Sigmoid colon (tissue), 7 donors: ENCODE data around the gene PCSK9. TPM values are rescaled to one million over a fixed set of nuclear protein-coding genes. Genes with fewer than 3 reads are reported as not detected.

Source experiments
- DNase-seq: peaks from one replicate; pipeline ENCODE4 v3.0.0-alpha.2; 2019
- H3K27ac ChIP-seq, 4 donors: fragments of 200-600 bp; sonication (generic); one replicate each; pipeline ENCODE4 v1.5.1; 2016 to 2019; ENCODE audit warnings: mild to moderate bottlenecking in 1 of 4
- H3K27me3 ChIP-seq, 3 donors: fragments of 200-600 bp; sonication (generic); one replicate each; pipeline ENCODE4 v1.5.1; 2019; ENCODE audit warnings: mild to moderate bottlenecking in 1 of 3
- H3K36me3 ChIP-seq, 4 donors: fragments of 200-600 bp; sonication (generic); one replicate each; pipeline ENCODE4 v1.5.1; 2016 to 2019
- H3K4me1 ChIP-seq, 4 donors: fragments of 200-600 bp; sonication (generic); one replicate each; pipeline ENCODE4 v1.5.1; 2017 to 2019
- H3K4me3 ChIP-seq, 4 donors: fragments of 200-600 bp; sonication (generic); one replicate each; pipeline ENCODE4 v1.5.1; 2017 to 2019; ENCODE audit warnings: mild to moderate bottlenecking in 2 of 4, moderate library complexity in 1 of 4
- H3K9me3 ChIP-seq, 4 donors: fragments of 200-600 bp in 3 of 4; sonication (generic) in 3 of 4; one replicate each; pipeline versions ENCODE4 v1.5.1 to v1.6.1; 2013 to 2019
- EP300 ChIP-seq, 4 donors: sonication (generic); formaldehyde crosslinking; IDR thresholded peaks; one replicate each; pipeline ENCODE4 v1.6.1; 2017; ENCODE audit warnings: antibody characterized with exemption in 4 of 4
- POLR2A ChIP-seq, 2 donors: fragments of 450-650 bp; IDR thresholded peaks; one replicate each; pipeline ENCODE4 v1.6.1; 2016; ENCODE audit warnings: antibody characterized with exemption in 2 of 2, mild to moderate bottlenecking in 2 of 2, moderate library complexity in 2 of 2
- POLR2AphosphoS5 ChIP-seq, 4 donors: sonication (generic); formaldehyde crosslinking; IDR thresholded peaks; one replicate each; pipeline ENCODE4 v1.6.1; 2017; ENCODE audit warnings: antibody characterized with exemption in 4 of 4
- WGBS, 2 donors: extraction: QIAGEN DNeasy Blood & Tissue Kit; methylation state at CpG; one replicate each; pipeline ENCODE4 v1.1.7; 2013; 5-methylcytosine and 5-hydroxymethylcytosine counted together
- intact Hi-C: fragments of 100-400 bp; cut with DNase I; formaldehyde crosslinking; loops from one replicate; pipeline ENCODE4 v1.15.1; 2023
- polyA plus RNA-seq, 3 donors: library from polyadenylated mRNA; stranded (reverse); fragments of 200-250 nt; gene quantifications; one replicate each; pipeline ENCODE4 v1.2.3, GENCODE V29; 2013
- total RNA-seq, 4 donors: library from RNA; depleted of rRNA; stranded (reverse); fragments of >200 nt; gene quantifications; one replicate each; pipeline ENCODE4 v1.1.0, GENCODE V29; 2016
- TF ChIP-seq, protein P1 (sequence below), 4 experiments: fragments of 450-650 bp in 3 of 4; fragments of 200-600 bp in 1 of 4; IDR thresholded peaks; one replicate each; pipeline ENCODE4 v1.5.1; 2016 to 2019; ENCODE audit warnings: antibody characterized with exemption in 4 of 4, mild to moderate bottlenecking in 3 of 4, moderate library complexity in 2 of 4
- donor health status: healthy with polysubstance abuse.
- donor health status: Bipolar disorder and iron deficiency.
- donor health status: healthy.

PCSK9 gene
- total and polyA plus RNA-seq, 7 donors = 0.28 to 41.9 (median 3.4) TPM; not detected in 3

DNA sequence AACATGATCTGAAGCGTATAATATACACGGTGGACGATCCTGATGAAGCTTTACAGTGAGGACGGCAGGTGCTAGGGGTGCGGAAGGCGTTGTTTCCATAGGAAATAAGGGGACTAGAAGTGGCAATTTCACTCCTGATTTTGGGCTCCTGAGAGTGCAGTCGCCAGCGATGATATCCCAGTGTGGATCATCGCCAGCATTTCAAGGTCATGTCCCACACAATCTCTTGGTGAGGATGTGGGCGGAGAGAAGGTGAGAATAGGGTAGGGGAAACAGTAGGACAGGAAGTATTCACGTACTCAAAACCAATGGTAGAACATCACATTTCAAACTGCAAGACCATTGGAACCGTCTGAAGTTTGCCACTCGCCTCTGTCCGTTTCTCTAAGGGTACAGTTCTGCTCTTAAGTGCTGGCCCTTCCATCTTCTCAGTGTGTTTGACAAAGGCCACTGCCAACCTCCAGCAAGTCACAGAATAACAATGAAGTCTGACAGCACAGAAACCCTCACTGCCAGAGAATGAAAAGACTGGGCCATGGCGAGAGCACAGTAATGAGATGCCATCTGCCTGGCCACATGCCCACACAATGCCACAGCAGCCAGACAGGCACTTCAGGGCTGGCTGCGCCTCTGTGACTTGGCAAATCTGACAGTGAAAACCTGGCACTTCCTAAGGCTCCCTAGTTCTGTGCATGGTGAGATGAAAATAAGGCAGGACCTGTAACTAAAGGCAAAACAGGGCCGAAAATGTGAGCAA is 27.9 kb downstream of the PCSK9 start:
- H3K4me1 ChIP-seq = peaks cover 0 to 35% (median 33%) of the 10 kb centered on the region in 4 donors
- peaks cover 21 to 53% (median 36%) of the 10 kb centered on the region in 4 donors for H3K36me3 ChIP-seq
- TF ChIP-seq, protein P1, sequence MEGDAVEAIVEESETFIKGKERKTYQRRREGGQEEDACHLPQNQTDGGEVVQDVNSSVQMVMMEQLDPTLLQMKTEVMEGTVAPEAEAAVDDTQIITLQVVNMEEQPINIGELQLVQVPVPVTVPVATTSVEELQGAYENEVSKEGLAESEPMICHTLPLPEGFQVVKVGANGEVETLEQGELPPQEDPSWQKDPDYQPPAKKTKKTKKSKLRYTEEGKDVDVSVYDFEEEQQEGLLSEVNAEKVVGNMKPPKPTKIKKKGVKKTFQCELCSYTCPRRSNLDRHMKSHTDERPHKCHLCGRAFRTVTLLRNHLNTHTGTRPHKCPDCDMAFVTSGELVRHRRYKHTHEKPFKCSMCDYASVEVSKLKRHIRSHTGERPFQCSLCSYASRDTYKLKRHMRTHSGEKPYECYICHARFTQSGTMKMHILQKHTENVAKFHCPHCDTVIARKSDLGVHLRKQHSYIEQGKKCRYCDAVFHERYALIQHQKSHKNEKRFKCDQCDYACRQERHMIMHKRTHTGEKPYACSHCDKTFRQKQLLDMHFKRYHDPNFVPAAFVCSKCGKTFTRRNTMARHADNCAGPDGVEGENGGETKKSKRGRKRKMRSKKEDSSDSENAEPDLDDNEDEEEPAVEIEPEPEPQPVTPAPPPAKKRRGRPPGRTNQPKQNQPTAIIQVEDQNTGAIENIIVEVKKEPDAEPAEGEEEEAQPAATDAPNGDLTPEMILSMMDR (IDR thresholded peaks at IDR 0.05) = no peak
- TF ChIP-seq EP300 (IDR thresholded peaks at IDR 0.05) = no peak
- no peak for TF ChIP-seq POLR2AphosphoS5 (IDR thresholded peaks at IDR 0.05)
- TF ChIP-seq POLR2A (IDR thresholded peaks at IDR 0.05) = no peak
- no peak overlapping the region for H3K4me3 ChIP-seq
- 93 to 94% methylated on average over 17 of the region's 17 CpGs for WGBS, 2 donors
- H3K27me3 ChIP-seq = no peaks in the 10 kb centered on the region
- H3K27ac ChIP-seq = peak overlapping the region in 2 of 4 donors; percentile 2 to 5
- H3K9me3 ChIP-seq = no peaks in the 10 kb centered on the region
- no peak for DNase-seq
- intact Hi-C loops = loop anchor here (10.0 kb wide), 1 partner anchor 208 kb away; no protein-coding TSS in a partner anchor

DNA sequence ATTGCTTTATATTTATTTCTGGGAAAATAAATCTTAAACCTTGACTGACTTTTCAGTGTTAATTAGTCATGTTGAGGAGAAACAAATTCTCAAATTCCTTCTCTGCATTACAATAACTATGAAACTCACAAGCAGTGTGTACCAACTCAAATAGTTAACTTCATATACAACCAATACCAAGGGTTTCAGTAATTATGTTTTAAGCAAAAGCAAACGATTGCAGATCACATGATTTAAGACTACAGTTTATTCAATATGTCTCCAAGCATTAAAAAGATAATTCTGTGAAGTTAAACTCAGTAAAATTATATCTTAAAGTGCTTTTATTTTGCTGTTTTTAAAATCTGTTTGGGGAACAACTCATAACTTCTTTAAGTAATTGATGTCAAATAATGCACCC is 28.6 kb downstream of the PCSK9 start:
- peaks cover 0 to 31% (median 29%) of the 10 kb centered on the region in 4 donors for H3K4me1 ChIP-seq
- H3K36me3 ChIP-seq = peaks cover 27 to 60% (median 43%) of the 10 kb centered on the region in 4 donors
- 39 to 79% methylated on average over 1 of the region's 1 CpG for WGBS, 2 donors
- intact Hi-C loops = loop anchor here (10.0 kb wide), 1 partner anchor 207 kb away; no protein-coding TSS in a partner anchor
- H3K4me3 ChIP-seq = no peak overlapping the region
- no peaks in the 10 kb centered on the region for H3K27me3 ChIP-seq
- no peak overlapping the region for H3K27ac ChIP-seq
- no peak for TF ChIP-seq POLR2AphosphoS5 (IDR thresholded peaks at IDR 0.05)
- TF ChIP-seq POLR2A (IDR thresholded peaks at IDR 0.05) = no peak
- no peak for TF ChIP-seq EP300 (IDR thresholded peaks at IDR 0.05)
- TF ChIP-seq, protein P1 (IDR thresholded peaks at IDR 0.05) = no peak
- H3K9me3 ChIP-seq = no peaks in the 10 kb centered on the region
- DNase-seq = no peak

DNA sequence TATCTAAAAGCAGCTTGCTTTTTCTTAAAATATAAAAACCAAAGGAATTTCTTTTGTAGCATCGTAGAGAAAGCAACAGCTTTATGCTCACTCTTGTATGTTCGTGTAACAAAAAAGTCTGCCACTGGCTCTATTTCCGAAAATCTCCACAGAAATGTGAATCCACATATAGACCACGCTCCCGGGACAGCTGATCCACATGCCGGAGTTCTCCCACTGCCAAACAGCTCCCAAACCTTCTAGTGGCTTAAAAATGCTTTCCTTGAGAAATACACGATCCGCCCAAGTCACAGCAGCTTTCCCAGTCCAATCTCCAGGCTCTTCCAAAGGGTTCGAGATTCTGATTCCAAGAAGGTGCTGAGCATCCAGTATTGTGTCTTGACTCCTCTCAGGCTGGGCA is 29.3 kb downstream of the PCSK9 start:
- intact Hi-C loops = loop anchor here (10.0 kb wide), 1 partner anchor 206 kb away; no protein-coding TSS in a partner anchor
- no peak for DNase-seq
- H3K9me3 ChIP-seq = no peaks in the 10 kb centered on the region
- H3K4me3 ChIP-seq = no peak overlapping the region
- H3K36me3 ChIP-seq = peaks cover 33 to 67% (median 50%) of the 10 kb centered on the region in 4 donors
- WGBS, 2 donors = 96 to 97% methylated on average over 9 of the region's 9 CpGs
- TF ChIP-seq POLR2AphosphoS5 (IDR thresholded peaks at IDR 0.05) (no peak), POLR2A (IDR thresholded peaks at IDR 0.05) (no peak), EP300 (IDR thresholded peaks at IDR 0.05) (no peak)
- TF ChIP-seq, protein P1 (IDR thresholded peaks at IDR 0.05) = no peak
- peaks cover 0 to 31% (median 26%) of the 10 kb centered on the region in 4 donors for H3K4me1 ChIP-seq
- no peaks in the 10 kb centered on the region for H3K27me3 ChIP-seq
- no peak overlapping the region for H3K27ac ChIP-seq

DNA sequence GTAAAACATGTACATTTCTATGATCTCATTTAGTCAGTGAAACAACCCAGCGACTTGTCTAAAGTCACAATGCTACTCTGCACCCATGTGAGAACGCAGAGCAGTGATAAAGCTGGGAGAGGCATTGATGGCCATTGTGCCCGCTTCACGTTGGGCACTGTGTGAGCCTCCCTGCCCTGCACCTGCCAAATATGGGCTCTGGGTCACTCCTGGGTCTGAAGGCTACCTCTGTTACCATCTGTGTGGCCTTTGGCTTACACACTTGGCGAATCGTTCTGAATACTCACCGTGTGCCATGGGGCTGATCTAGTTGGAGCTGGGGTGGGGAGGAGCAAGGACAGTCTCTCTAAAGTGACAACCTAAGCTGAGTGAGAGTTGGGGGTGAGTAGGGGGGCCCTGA is 29.9 kb downstream of the PCSK9 start:
- TF ChIP-seq, protein P1 (IDR thresholded peaks at IDR 0.05) = no peak
- TF ChIP-seq POLR2A (IDR thresholded peaks at IDR 0.05) (no peak), EP300 (IDR thresholded peaks at IDR 0.05) (no peak), POLR2AphosphoS5 (IDR thresholded peaks at IDR 0.05) (no peak)
- 89 to 95% methylated on average over 7 of the region's 7 CpGs for WGBS, 2 donors
- no peak overlapping the region for H3K4me3 ChIP-seq
- H3K27me3 ChIP-seq = no peaks in the 10 kb centered on the region
- intact Hi-C loops = loop anchor here (10.0 kb wide), 1 partner anchor 206 kb away; no protein-coding TSS in a partner anchor
- no peak overlapping the region for H3K27ac ChIP-seq
- H3K9me3 ChIP-seq = no peaks in the 10 kb centered on the region
- peaks cover 0 to 25% (median 20%) of the 10 kb centered on the region in 4 donors for H3K4me1 ChIP-seq
- DNase-seq = no peak
- H3K36me3 ChIP-seq = peaks cover 39 to 73% (median 57%) of the 10 kb centered on the region in 4 donors
